Stimulated activated CD4-positive, alpha-beta T cell treated with anti-CD3 and anti-CD28 coated beads, Interleukin-1b, Interleukin-23, amount 100 ng/mL, for 4 hours (primary cell): ENCODE measurements around the gene OSBPL10.
A peak's percentile ranks its signal among the peaks of the same experiment; 100 is the strongest.

Source experiments
- DNase-seq, 2 donors: peaks; one replicate each; pipeline ENCODE4 v3.0.0-alpha.2; 2020; ENCODE audit warnings: low read depth in 2 of 2

Gene OSBPL10

GRCh38 chr3:31776016-31776415 lies 205.0 kb downstream of the OSBPL10 start:
- no peak for DNase-seq

- DNase-seq = no peak
Observed at GRCh38 chr3:31775383-31775782, 205.7 kb downstream of the OSBPL10 start.

GRCh38 chr3:31772758-31773473 lies 208.1 kb downstream of the OSBPL10 start:
- DNase-seq = no peak

GRCh38 chr3:31772272-31772671 lies 208.8 kb downstream of the OSBPL10 start:
- peak in 1 of 2 donors; percentile 0 for DNase-seq

- DNase-seq = no peak
Observed at GRCh38 chr3:31770822-31771326, 210.2 kb downstream of the OSBPL10 start.

GRCh38 chr3:31768479-31769125 lies 212.5 kb downstream of the OSBPL10 start:
- DNase-seq = peak; percentile 15 to 36

GRCh38 chr3:31767920-31768319 lies 213.1 kb downstream of the OSBPL10 start:
- DNase-seq = no peak

- no peak for DNase-seq
Observed at GRCh38 chr3:31766669-31767068, 214.4 kb downstream of the OSBPL10 start.

GRCh38 chr3:31765871-31766270 lies 215.2 kb downstream of the OSBPL10 start:
- no peak for DNase-seq

- DNase-seq = no peak
Observed at GRCh38 chr3:31763731-31764130, 217.3 kb downstream of the OSBPL10 start.

GRCh38 chr3:31762888-31763351 lies 218.1 kb downstream of the OSBPL10 start:
- DNase-seq = no peak

- DNase-seq = no peak
Observed at GRCh38 chr3:31762097-31762764, 218.8 kb downstream of the OSBPL10 start.

- DNase-seq = no peak
Observed at GRCh38 chr3:31760654-31761053, 220.4 kb downstream of the OSBPL10 start.

- DNase-seq = no peak
Observed at GRCh38 chr3:31758322-31758965, 222.6 kb downstream of the OSBPL10 start.

- no peak for DNase-seq
Observed at GRCh38 chr3:31755926-31756658, 225.0 kb downstream of the OSBPL10 start.

GRCh38 chr3:31754575-31755278 lies 226.3 kb downstream of the OSBPL10 start:
- DNase-seq = no peak

GRCh38 chr3:31753050-31753425 lies 228.0 kb downstream of the OSBPL10 start:
- DNase-seq = no peak

- DNase-seq = no peak
Observed at GRCh38 chr3:31752305-31753049, 228.6 kb downstream of the OSBPL10 start.

- DNase-seq = no peak
Observed at GRCh38 chr3:31750341-31750740, 230.7 kb downstream of the OSBPL10 start.

GRCh38 chr3:31748933-31749295 lies 232.1 kb downstream of the OSBPL10 start:
- DNase-seq = no peak
